K562 (cell line): ENCODE results near the gene TEAD3. TPM values are rescaled to one million over a fixed set of nuclear protein-coding genes. Genes with fewer than 3 reads are reported as not detected.

ENCODE experiments used
- BACH1 ChIP-seq: fragments of 200-800 bp; sonication (Bioruptor generic); IDR thresholded peaks from 2 replicates; pipeline ENCODE4 v1.6.1; 2016; ENCODE audit warnings: missing genetic modification characterization, missing compliant biosample characterization
- BCLAF1 ChIP-seq, 2 experiments: fragments of 450-650 bp in 1 of 2; IDR thresholded peaks; 2 replicates each; pipeline ENCODE4 v1.6.1; 2011 to 2017; ENCODE audit warnings: low read depth in 2 of 2, antibody characterized with exemption in 1 of 2, borderline replicate concordance in 1 of 2, low read length in 1 of 2, mild to moderate bottlenecking in 1 of 2, mixed read lengths in 1 of 2; ENCODE audit not compliant: control insufficient read depth in 1 of 2
- CHD2 ChIP-seq: IDR thresholded peaks from 2 replicates; pipeline ENCODE4 v1.6.1; 2011; ENCODE audit warnings: low read depth, low read length
- EGR1 ChIP-seq: fragments of 450-650 bp; conservative IDR thresholded peaks from 2 replicates; pipeline ENCODE4 v1.6.1; 2017; ENCODE audit warnings: mild to moderate bottlenecking
- EZH2 ChIP-seq: IDR thresholded peaks from 2 replicates; pipeline ENCODE4 v1.6.1; 2012; ENCODE audit warnings: low read depth, mild to moderate bottlenecking, inconsistent platforms, low read length, borderline replicate concordance
- FOSL1 ChIP-seq: fragments of 200-800 bp; sonication (Bioruptor generic); conservative IDR thresholded peaks from 2 replicates; pipeline ENCODE4 v1.6.1; 2016; ENCODE audit warnings: missing genetic modification characterization, missing compliant biosample characterization
- GABPB1 ChIP-seq: sonication (generic); formaldehyde crosslinking; IDR thresholded peaks from 2 replicates; pipeline ENCODE4 v1.8.0; 2022; ENCODE audit warnings: mild to moderate bottlenecking, missing genetic modification reagents
- IRF2 ChIP-seq: sonication (generic); formaldehyde crosslinking; IDR thresholded peaks from 2 replicates; pipeline ENCODE4 v1.8.1; 2022; ENCODE audit warnings: mild to moderate bottlenecking, missing genetic modification reagents
- KLF13 ChIP-seq: fragments of 450-650 bp; IDR thresholded peaks from 2 replicates; pipeline ENCODE4 v1.6.1; 2016; ENCODE audit warnings: missing genetic modification characterization, low read depth, mild to moderate bottlenecking, missing compliant biosample characterization, moderate library complexity, borderline replicate concordance
- MAFK ChIP-seq: IDR thresholded peaks from 2 replicates; pipeline ENCODE4 v1.6.1; 2011; ENCODE audit warnings: low read length, improper control_type of control experiment
- MBD2 ChIP-seq: sonication (generic); IDR thresholded peaks from 2 replicates; pipeline ENCODE4 v1.6.1; 2016; ENCODE audit warnings: low read depth, borderline replicate concordance
- NUFIP1 ChIP-seq: fragments of 450-650 bp; IDR thresholded peaks from 2 replicates; pipeline ENCODE4 v1.6.1; 2018; ENCODE audit not compliant: partially characterized antibody
- RBM39 ChIP-seq: fragments of 200-400 bp; formaldehyde crosslinking; optimal IDR thresholded peaks from 2 replicates; pipeline ENCODE3; 2018; ENCODE audit warnings: low read depth, low read length
- SMARCE1 ChIP-seq: fragments of 450-650 bp; IDR thresholded peaks from 2 replicates; pipeline ENCODE4 v1.7.1; 2016; ENCODE audit warnings: mild to moderate bottlenecking
- VEZF1 ChIP-seq: fragments of 200-800 bp; sonication (Bioruptor generic); IDR thresholded peaks from 2 replicates; pipeline ENCODE4 v1.6.1; 2017; ENCODE audit warnings: missing genetic modification characterization, missing compliant biosample characterization
- ZFP36 ChIP-seq: fragments of 150-350 bp; IDR thresholded peaks from 2 replicates; pipeline ENCODE4 v1.6.1; 2018; ENCODE audit warnings: low read length, low read depth; ENCODE audit not compliant: partially characterized antibody
- ZNF589 ChIP-seq: fragments of 200-800 bp; sonication (Bioruptor generic); IDR thresholded peaks from 2 replicates; pipeline ENCODE4 v1.6.1; 2016; ENCODE audit warnings: low read depth, missing genetic modification characterization, missing compliant biosample characterization
- polyA plus RNA-seq, 8 experiments: library from polyadenylated mRNA; depleted of rRNA in 4 of 8; stranded (reverse) in 5 of 8; unstranded in 3 of 8; fragments of >200 nt; fragmentation: Nextera tagmentation in 2 of 8; fragmentation: Illumina TruSeq in 1 of 8; extraction: Ambion mirVana in 2 of 8; extraction: Trizol in 1 of 8; gene quantifications; 2 replicates each; pipeline versions ENCODE4 v1.2.1 to v1.2.3, GENCODE V29; 2011 to 2014; ENCODE audit warnings: inconsistent platforms in 1 of 8, missing spikeins in 1 of 8
- total RNA-seq, 7 experiments: library from RNA; depleted of rRNA in 6 of 7; stranded (reverse); fragments of >200 nt in 6 of 7; fragmentation: Illumina TruSeq in 2 of 7; extraction: Trizol in 2 of 7; gene quantifications; 2 replicates each; pipeline versions ENCODE4 v1.2.1 to v1.2.3, GENCODE V29; 2011 to 2021; ENCODE audit warnings: low replicate concordance in 1 of 7
- TF ChIP-seq, protein P1 (sequence below): sonication (generic); formaldehyde crosslinking; IDR thresholded peaks from 2 replicates; pipeline ENCODE4 v1.8.1; 2023; ENCODE audit warnings: mild to moderate bottlenecking, missing genetic modification reagents
- TF ChIP-seq, protein P2 (sequence below), 2 experiments: IDR thresholded peaks; 2 replicates each; pipeline ENCODE4 v1.6.1; 2011; ENCODE audit warnings: borderline replicate concordance in 1 of 2, control low read depth in 1 of 2, low read depth in 1 of 2, low read length in 1 of 2, mild to moderate bottlenecking in 1 of 2, mixed read lengths in 1 of 2, moderate library complexity in 1 of 2; ENCODE audit not compliant: insufficient read depth in 1 of 2, insufficient read length in 1 of 2, poor library complexity in 1 of 2, severe bottlenecking in 1 of 2; ENCODE audit errors: extremely low read depth in 1 of 2

TEAD3 gene
- total and polyA plus RNA-seq, 9 of the 15 experiments (the other 6 are each of a cell fraction or from before 2014, with no cell fraction given) = 0.63 to 13.2 (median 3.3) TPM

DNA sequence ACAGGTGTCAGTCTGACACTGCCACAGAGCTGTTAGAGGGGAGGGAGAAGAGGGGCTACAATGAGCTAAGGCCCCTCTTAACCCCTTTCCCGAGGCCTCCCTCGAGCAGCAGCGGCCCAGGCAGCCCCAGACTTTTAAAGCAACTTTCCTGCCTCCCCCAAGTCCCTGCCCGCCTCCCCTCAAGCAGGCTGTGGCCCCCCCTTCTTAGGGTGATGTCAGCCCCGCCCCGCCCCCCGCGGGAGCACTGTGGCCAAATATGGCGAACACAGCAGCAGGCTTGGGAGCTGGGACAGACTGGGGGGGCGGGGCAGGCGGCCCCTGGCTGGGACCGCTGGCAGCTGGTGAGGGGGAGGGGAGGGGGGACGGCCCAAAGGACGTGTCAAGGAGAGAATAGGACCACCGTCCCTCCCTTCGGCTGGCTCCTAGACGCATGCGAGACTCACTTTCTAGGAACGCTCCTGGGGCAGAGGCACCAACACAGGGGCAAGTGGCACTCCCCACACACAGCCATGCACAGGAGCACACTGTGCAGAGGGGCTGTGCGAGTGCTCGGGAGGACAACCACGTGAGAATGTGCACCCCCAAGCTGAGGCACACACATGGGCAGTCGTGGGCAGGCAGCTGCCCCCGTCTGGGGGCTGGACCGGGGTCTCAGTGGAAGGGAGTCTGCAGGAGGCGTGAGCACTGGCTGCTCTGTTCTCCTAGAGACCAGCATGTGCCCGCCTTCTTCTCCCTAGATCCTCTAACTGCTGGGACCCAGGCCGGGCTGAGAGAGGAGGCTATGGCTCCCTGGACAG is 6.7 kb downstream of the TEAD3 start (continued):
- TF ChIP-seq, protein P1, sequence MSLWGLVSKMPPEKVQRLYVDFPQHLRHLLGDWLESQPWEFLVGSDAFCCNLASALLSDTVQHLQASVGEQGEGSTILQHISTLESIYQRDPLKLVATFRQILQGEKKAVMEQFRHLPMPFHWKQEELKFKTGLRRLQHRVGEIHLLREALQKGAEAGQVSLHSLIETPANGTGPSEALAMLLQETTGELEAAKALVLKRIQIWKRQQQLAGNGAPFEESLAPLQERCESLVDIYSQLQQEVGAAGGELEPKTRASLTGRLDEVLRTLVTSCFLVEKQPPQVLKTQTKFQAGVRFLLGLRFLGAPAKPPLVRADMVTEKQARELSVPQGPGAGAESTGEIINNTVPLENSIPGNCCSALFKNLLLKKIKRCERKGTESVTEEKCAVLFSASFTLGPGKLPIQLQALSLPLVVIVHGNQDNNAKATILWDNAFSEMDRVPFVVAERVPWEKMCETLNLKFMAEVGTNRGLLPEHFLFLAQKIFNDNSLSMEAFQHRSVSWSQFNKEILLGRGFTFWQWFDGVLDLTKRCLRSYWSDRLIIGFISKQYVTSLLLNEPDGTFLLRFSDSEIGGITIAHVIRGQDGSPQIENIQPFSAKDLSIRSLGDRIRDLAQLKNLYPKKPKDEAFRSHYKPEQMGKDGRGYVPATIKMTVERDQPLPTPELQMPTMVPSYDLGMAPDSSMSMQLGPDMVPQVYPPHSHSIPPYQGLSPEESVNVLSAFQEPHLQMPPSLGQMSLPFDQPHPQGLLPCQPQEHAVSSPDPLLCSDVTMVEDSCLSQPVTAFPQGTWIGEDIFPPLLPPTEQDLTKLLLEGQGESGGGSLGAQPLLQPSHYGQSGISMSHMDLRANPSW = no peak
- TF ChIP-seq SMARCE1 (peak; percentile 18; the same call in 1 of the 2 replicates), EGR1 (peak; percentile 35; the same call in 1 of the 2 replicates), GABPB1 (CRISPR knock-in tag) (no peak), BACH1 (tag) (peak; percentile 56; the same call in 1 of the 2 replicates), MAFK (no peak), EZH2 (no peak), IRF2 (CRISPR knock-in tag) (no peak), ZFP36 (peak; percentile 59), CHD2 (no peak), RBM39 (no peak), NUFIP1 (no peak), FOSL1 (tag) (peak; percentile 68), KLF13 (tag) (no peak), VEZF1 (CRISPR knock-in tag) (peak; percentile 100), MBD2 (peak; percentile 57; the same call in 1 of the 2 replicates), ZNF589 (CRISPR knock-in tag) (peak; percentile 73; the same call in 1 of the 2 replicates), BCLAF1 (IDR thresholded peaks at IDR 0.05; ENCODE audit: borderline replicate concordance in 1 of 2, control insufficient read depth in 1 of 2, low read depth in 2 of 2, low read length in 1 of 2) (no peak)
- TF ChIP-seq, protein P2, sequence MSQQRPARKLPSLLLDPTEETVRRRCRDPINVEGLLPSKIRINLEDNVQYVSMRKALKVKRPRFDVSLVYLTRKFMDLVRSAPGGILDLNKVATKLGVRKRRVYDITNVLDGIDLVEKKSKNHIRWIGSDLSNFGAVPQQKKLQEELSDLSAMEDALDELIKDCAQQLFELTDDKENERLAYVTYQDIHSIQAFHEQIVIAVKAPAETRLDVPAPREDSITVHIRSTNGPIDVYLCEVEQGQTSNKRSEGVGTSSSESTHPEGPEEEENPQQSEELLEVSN (IDR thresholded peaks at IDR 0.05; ENCODE audit: borderline replicate concordance in 1 of 2, extremely low read depth in 1 of 2, insufficient read depth in 1 of 2, insufficient read length in 1 of 2, low read depth in 1 of 2, low read length in 1 of 2, poor library complexity in 1 of 2, severe bottlenecking in 1 of 2) = no peak
